PC-3 (cell line): ENCODE measurements around the gene MAP2K5.

Experiments
- CTCF ChIP-seq: fragments of 300-600 bp; sonication (generic); conservative IDR thresholded peaks from 2 replicates; pipeline ENCODE4 v1.5.1; 2017; ENCODE audit warnings: antibody characterized with exemption, low read depth, mild to moderate bottlenecking, low read length
- EZH2 ChIP-seq: fragments of 300-600 bp; sonication (generic); IDR thresholded peaks from one replicate; pipeline ENCODE4 v1.6.1; 2017; ENCODE audit warnings: antibody characterized with exemption, mild to moderate bottlenecking, low read length; ENCODE audit not compliant: unreplicated experiment
- EZH2phosphoT487 ChIP-seq: fragments of 300-600 bp; sonication (generic); IDR thresholded peaks from 2 replicates; pipeline ENCODE4 v1.6.1; 2018; ENCODE audit warnings: mild to moderate bottlenecking, antibody characterized with exemption, low read length, borderline replicate concordance

- TF ChIP-seq CTCF (no peak), EZH2 (no peak), EZH2phosphoT487 (no peak)
Observed at GRCh38 chr15:67769497-67770357, 227.2 kb downstream of the MAP2K5 start.
